Mesenteric fat pad (tissue), 1 donor: Measurements from ENCODE around the gene ZMYM5. TPM values are rescaled to one million over a fixed set of nuclear protein-coding genes. Genes with fewer than 3 reads are reported as not detected.
"Not testable (repeated sequence)": the region's sequence is repeated elsewhere in the genome, so short reads cannot be mapped to it uniquely, and the experiment has no call there.

ENCODE experiments used
- DNase-seq: peaks from one replicate; pipeline ENCODE4 v3.0.0-alpha.2; 2020; ENCODE audit warnings: low spot score
- total RNA-seq: library from RNA; stranded (reverse); fragmentation: NEBNext Ultra II Directional; extraction: Animal tissue kit (Norgen Biotek cat#: 25700); gene quantifications from one replicate; pipeline ENCODE4 v1.2.1, GENCODE V29; 2021
- donor health status: DM: yes; HTN: yes; CAD: no.

ZMYM5 gene
- total RNA-seq, 1 donor from 2014 or later, result 18.6 TPM

DNA sequence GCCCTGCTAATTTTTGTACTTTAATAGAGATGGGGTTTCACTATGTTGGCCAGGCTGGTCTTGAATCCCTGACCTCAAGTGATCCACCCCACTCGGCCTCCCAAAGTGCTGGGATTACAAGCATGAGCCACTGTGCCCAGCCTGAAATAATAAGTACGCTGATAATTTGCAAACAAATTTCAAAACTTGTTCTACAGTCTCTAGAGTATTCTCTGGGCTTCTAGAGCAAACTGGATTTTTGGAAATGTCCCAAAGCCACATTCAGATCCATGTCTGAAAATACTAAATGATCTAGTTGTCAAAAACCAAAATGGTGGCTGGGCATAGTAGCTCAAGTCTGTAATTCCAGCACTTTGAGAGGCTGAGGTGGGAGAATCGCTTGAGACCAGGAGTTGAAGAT, 40.8 kb downstream of the ZMYM5 start:
- DNase-seq, result no peak

DNA sequence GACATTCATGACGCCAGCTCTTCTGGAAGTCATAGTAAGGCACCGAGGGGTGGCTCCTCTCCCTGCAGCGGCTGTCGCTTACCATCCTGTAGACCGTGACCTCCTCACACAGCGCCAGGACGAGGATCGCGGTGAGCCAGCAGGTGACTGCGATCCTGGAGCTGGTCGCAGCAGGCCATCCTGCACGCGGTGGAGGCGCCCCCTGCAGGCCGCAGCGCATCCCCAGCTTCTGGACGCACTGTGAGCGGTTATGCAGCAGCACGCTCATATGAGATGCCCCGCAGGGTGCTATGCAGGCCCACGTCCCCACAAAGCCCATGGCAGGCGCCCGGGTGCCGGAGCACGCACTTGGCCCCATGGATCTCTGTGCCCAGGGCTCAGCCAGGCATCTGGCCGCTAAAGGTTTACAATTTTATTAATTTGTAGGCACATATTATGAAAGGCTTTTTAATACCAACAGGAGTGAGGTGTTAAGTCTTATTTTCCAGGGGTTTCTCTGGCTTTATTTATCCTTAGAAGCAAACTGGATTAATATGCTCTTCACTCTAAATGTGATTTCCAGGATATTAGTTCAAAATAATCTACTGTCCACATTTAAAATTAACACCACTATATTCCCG, 45.1 kb downstream of the ZMYM5 start:
- DNase-seq, result peak; percentile 91

DNA sequence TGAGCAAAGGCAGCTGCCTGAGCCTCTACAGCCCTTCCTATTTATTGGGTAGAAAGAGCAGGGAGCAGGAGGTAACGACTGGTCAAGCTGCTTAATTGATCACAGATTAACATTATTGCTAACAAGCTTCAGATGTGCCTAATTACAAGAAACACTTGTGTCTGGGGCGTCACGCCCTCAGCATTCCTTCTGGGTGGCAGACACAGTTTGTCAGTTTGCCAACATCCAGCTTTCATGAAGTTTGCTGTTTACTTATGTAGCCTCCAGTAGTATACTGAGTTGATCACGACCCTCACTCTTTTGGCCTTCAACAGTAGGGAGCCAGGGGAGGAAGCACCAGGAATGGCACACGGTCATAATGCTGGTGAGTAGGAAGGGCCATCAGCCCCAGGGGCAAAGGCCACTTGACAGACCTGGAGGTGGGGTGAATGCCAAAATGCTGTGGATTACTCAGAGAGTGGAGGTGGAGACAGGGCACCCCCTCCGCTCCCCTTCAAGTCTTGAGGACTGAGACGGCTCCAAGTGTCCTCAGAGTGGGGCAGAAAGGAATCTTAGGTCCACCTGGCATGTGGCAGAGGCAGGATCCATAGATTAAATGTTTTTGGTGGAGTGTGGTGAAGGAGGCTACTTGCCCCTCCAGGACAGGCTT, 45.8 kb downstream of the ZMYM5 start:
- DNase-seq, result no peak

DNA sequence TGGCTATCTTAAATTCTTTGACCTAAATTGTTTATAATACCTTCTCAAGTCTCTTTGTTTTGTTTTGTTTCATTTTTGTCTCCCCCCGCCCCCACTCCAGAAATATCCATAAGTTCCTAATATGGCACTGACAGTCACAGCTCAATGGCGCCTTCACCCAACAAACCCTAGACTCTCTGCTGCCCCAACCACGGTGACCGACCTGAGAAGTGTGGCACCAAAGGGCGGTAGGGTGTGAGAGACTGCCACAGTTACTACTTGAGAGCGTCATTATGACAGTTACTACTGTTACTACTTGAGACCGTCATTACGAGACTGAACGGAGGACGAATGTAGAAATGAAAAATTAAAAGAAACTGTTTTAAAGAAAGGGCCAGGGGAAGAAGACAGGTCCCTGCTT, 46.3 kb downstream of the ZMYM5 start:
- no peak for DNase-seq

DNA sequence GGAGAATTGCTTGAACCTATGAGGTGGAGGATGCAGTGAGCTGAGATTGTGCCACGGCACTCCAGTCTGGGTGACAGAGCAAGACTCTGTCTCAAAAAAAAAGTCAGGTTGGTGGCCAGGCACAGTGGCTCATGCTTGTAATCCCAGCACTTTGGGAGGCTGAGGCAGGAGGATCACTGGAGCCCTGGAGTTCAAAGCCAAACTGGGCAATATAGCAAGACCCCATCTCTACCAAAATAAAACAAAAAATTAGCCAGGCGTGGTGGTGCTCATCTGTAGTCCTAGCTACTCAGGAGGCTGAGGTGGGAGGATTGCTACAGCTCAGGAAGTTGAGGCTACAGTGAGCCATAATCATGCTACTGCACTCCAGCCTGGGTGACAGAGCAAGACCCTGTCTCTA, 47.6 kb downstream of the ZMYM5 start:
- not testable (repeated sequence) for DNase-seq

DNA sequence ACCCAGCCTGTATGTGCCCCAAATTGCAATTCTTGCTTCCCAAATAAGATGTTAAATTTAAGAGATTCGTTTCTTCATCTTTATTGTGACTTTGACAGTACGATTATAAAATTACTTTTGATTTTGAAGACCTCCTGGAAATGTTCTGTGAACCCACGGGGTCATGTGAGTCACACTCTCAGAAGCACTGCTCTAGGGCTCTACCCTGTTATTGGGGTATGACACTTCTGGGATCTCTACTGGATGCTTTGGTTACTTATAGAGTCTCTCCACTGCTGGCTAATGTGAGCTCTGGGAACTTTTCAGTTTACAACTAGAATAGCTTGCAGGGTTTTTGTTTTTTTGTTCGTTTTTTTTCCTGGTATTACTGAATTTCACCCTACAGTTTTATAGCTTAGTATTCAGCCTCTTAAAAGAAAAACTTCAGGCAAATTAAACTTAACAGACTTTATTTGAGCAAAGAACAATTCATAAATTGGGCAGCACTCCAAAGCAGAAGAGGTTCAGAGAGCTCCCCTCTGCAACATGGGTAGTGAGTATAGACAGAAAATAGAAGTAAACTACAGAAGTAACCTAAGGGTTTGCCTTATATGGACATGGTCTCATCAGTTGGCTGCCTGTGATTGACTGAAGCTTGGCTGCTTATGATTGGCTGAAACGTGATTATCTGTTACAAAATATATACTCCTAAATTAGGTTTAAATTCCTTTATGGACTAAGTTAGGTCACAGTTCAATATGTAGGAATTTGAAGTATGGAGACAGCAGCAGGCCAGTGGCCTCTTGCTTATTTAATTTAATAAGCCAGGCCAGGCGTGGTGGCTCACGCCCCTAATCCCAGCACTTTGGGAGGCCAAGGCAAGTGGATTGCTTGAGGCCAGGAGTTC, 52.2 kb downstream of the ZMYM5 start:
- no peak for DNase-seq

DNA sequence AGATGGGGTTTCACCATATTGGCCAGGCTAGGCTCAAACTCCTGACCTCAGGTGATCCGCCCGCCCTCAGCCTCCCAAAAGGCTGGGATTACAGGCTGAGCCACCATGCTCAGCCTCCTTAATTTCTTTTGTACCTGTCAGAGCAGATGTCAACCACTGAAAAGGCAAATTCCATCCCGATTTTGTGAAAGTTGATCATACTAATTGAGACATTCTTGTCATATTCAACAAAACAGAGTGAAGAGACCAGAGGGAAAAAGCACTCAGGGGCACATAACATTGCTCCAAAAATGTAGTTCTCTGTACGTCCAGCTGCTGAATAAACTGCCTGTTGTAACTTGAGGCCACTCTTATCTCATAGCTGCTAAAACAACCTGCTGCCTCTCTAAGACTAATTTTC, 53.3 kb downstream of the ZMYM5 start:
- DNase-seq, result no peak

DNA sequence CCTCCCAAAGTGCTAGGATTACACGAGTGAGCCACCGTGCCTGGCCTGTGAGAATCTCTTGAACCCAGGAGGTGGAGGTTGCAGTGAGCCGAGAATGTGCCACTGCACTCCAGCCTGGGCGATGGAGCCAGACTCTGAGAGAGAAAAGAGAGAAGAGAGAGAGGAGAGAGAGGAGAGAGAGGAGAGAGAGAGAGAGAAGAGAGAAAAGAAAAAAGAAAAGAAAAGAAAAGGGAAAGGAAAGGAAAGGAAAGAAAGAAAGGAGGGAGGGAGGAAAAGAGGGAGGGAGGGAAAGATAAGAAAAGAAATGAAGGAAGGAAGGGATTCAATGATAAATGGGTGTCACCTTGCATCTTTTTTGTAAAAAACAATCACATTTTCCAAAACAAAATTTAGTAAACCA, 57.7 kb downstream of the ZMYM5 start:
- DNase-seq, result no peak

DNA sequence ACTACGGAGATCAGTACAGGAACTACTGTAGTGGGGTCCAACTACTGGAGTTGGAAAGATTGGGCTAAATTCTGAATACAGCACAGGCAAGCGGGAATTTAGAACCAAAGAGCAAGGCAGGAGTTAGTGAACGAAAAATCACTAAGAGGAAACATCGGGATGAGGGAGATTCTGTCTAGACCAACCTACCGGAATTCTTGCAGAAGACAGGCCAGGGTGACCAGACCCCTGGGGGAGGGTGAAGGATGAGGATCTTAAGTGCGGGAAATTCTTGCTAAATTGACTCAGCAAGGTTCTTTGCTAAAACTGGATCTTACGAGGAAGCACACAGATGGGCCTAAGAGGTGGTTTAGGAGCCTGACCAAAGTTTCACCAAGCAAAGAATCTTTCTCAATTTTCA, 67.5 kb downstream of the ZMYM5 start:
- DNase-seq, result no peak

DNA sequence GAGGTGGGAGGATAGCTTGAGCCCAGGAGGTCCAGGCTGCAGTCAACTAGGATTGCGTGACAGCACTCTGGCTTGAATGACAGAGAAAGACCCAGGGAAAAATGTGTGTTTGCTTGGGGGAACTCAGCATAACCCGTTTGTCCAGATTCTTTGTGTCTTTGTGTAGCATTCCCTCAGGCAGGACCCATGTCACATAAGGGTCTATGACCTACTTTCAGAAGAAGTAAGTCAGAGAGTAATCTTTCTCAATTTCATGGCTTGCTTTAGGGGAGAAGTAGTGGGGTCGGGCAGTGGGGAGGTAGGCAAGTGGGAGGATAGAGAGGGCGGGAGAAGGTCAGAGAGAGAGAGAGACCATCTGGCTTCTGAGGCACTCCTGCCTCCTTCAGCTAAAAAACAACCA, 68.8 kb downstream of the ZMYM5 start:
- DNase-seq, result no peak

DNA sequence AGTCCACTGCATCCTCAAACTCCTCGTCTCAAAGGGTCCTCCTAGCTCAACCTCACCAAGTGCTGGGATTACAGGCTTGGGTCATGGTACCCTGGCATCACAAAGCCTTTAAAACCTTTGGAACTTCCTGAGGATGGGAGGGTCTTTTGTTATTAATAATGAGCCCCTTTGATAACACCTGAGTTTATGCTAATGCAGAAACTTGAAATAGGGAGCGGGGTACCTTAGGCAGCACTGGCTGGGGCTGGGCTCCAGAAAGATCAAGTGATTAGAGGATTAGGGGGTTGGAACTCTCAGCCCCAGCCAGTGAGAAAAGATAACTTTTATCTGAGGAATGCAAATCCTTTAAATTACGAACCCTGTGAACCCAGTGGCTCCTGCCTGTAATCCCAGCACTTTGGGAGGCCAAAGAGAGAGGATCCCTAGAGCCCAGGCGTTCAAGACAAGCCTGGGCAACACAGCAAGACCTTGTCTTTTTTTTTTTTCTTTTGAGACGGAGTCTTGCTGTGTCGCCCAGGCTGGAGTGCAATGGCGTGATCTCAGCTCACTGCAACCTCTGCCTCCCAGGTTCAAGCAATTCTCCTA, 71.4 kb downstream of the ZMYM5 start:
- DNase-seq, result peak; percentile 12

DNA sequence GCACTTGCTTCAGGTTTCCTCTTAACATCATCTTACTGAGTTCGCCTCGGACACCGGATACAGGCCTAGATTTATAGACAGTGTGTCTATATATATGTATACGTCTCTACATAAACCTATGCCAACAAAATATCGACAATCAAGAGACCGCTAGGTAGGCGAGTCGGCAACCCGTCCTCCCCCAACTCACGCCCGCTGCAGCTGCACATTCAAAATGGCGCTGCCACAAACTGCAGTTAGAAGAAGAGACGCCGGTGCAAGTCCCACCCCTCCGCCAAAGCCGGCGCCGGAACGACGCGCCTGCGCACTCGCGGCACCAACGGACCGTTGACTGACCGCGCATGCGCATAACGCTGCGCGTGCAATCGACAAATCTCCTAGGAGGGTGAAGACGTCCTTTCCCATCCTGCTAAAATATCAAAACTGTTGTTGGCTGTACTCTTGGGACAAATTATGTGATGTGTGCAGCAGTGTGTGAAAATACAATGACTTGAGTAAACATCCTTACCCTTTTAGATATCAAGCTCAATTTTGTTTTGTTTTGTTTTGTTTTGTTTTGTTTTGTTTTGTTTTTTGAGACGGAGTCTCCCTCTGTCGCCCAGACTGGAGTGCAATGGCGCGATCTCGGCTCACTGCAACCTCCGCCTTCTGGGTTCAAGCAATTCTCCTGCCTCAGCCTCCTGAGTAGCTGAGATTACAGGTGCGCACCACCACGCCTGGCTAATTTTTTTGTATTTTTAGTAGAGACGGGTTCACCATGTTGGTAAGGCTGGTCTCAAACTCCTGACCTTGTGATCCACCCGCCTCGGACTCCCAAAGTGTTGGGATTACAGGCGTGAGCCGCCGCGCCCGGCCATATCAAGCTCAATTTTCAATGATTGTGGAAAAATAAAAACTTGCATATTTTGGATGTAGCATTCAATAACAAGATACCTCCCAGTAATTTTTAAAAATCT, 80.4 kb downstream of the ZMYM5 start, which contains the start of gene PSPC1:
TSS of gene PSPC1 (minus strand) at position 219 of the 956 bp plus-strand sequence. CDS start at position 31, 188 bp downstream.
- DNase-seq, result peak; percentile 99

DNA sequence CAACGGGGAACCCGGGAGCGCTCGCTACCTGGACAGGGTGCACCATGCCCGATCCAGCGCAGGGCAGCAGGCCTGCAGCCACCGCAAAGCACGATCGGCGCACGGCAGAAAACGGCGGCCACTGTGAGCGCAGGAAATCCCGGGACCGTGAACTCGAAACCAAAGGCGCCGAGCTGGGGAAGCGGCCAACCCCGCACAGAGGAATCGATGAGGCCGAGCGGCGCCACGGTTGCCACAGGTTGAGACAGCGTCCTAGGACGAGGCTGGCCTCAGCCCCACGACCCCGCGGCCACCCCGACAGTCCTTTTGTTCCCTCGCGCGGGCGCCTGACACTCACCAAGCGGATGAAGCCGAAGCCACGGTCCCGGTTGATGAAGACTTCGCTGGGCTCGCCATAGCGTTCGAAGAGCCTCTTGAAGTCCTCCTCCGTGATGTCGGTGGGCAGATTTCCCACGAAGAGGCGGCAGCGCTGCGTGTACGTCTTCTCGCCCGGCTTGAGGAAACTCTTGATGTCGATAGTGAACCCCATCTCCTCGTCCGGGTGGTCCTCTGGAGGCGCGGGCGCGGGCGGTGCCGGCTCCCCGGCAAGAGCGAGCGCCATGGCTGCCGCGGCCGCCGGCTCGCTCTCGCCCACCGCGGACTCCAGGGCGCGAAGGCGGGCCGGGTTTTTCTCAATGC, 81.3 kb downstream of the ZMYM5 start:
- peak; percentile 91 for DNase-seq

DNA sequence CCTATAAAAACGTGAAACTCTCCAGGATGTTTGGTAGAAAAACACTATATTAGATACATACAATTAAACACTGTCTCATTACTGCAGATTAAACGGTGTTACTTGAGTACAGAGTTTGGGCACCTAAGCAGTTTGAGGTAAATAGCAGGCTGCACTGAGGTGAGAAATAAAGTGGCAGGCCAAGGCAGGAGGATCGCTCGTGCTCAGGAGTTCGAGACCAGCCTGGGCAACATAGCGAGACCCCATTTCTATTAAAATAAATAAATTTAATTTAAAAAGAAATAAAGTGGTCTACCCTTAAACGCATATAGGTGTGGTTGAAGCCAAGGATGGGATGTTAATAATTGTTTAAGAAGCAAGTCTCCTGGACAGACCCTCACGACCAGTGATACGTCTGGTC, 81.9 kb downstream of the ZMYM5 start:
- DNase-seq, result peak; percentile 22

DNA sequence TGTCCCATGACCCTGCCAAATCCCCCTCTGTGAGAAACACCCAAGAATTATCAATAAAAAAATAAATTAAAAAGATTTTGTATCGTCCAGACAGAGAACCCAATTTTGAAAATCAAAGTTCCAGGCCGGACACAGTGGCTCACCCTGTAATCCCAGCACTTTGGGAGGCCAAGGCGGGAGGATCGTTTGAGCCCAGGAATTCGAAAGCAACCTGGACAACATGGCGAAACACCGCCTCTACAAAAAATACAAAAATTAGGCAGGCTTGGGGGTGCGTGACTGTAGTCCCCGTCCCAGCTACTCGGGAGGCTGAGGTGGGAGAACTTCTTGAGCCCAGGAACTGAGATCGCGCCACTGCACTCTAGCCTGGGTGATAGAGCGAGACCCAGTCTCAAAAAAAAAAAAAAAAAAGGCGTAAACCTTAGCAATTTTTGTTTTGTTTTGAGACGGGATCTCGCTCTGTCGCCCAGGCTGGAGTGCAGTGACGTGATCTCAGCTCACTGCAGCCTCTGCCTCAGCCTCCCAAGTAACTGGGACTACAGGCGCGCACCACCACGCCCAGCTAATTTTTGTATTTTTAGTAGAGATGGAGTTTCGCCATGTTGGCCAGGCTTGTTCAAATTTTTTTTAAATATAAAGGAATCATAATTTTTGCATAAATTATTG, 82.6 kb downstream of the ZMYM5 start:
- peak; percentile 43 for DNase-seq
